Upper lobe of right lung (tissue), 1 donor: Measurements from ENCODE around the gene RASSF4. TPM values are rescaled to one million over a fixed set of nuclear protein-coding genes. Genes with fewer than 3 reads are reported as not detected.
A peak's percentile ranks its signal among the peaks of the same experiment; 100 is the strongest.

Experiments used
- ATAC-seq: fragments of 200-7000 bp; cut with Tn5 transposase; one replicate; pipeline ENCODE4 v1.9.1; 2020; ENCODE audit warnings: mild to moderate bottlenecking, moderate library complexity
- DNase-seq: peaks from one replicate; pipeline ENCODE4 v3.0.0-alpha.2; 2020
- H3K27ac ChIP-seq: fragments of 200-600 bp; one replicate; pipeline ENCODE4 v1.8.0; 2022
- H3K27me3 ChIP-seq: fragments of 200-600 bp; one replicate; pipeline ENCODE4 v1.8.0; 2022; ENCODE audit warnings: mild to moderate bottlenecking
- H3K36me3 ChIP-seq: fragments of 200-600 bp; one replicate; pipeline ENCODE4 v1.8.0; 2022
- H3K4me1 ChIP-seq: fragments of 200-600 bp; one replicate; pipeline ENCODE4 v1.8.0; 2022
- H3K4me3 ChIP-seq: fragments of 200-600 bp; one replicate; pipeline ENCODE4 v1.8.0; 2022; ENCODE audit warnings: mild to moderate bottlenecking
- H3K9me3 ChIP-seq: fragments of 200-600 bp; one replicate; pipeline ENCODE4 v1.8.0; 2022
- intact Hi-C: fragments of 100-400 bp; cut with DNase I; formaldehyde crosslinking; loops from one replicate; pipeline ENCODE4 v1.11.0; 2022
- total RNA-seq: library from RNA; stranded (reverse); fragmentation: NEBNext Ultra II Directional; extraction: Animal tissue kit (Norgen Biotek cat#: 25700); gene quantifications from one replicate; pipeline ENCODE4 v1.2.1, GENCODE V29; 2021
- TF ChIP-seq, protein P1 (sequence below): fragments of 200-600 bp; IDR thresholded peaks from one replicate; pipeline ENCODE4 v1.8.0; 2022; ENCODE audit warnings: antibody characterized with exemption
- donor health status: DM: no; HTN: yes; CAD: no; lungs with severe emphysema.

Gene RASSF4
- total RNA-seq, 1 donor from 2014 or later = 40.9 TPM

DNA sequence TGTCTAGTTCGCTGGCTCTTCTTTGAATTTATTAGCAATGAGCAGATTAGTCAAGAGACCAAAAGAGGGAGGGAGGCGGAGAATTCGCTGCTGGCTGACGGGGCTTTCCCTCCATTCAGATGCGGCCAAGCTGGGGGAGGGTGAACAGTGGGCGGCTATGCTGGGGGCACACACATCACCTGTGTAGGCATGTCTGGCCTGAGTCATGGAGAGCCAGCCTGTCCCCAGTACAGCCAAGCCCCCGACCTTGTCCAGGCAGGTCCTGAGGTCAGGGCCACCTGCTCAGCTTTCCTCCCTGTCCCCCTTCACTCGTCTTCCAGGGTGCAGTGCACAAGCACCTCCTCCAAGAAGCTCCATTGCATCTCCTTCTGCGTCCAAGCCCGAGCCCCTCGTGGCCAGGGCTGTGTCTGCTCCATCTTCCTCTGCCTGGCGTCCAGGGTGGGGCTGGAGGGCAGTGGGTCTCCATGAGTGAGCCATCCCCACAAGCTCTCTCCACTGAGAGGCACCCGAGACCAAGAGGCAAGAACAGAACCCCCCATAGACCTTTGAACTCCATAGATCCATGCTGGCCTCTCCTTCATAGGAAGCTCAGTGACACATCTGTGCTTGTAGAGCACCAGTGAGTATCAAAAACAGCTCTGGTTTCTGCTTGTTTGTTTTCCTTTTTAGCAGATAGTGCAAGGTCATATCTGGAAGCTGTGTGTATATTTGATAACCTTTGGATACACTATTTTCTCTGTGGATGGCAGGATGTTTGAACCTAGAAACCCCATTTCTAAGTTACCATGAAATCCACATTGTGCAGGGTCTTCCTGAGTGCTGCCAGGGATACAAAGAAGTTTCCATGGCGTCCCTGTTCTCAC, 20.9 kb downstream of the RASSF4 start:
- ATAC-seq (no peak), DNase-seq (no peak)
- Histone ChIP-seq H3K4me3 (no peak overlapping the region), H3K9me3 (no peaks in the 10 kb centered on the region), H3K36me3 (peaks cover 23% of the 10 kb centered on the region), H3K4me1 (peaks cover 74% of the 10 kb centered on the region), H3K27ac (peak overlapping the region; percentile 72), H3K27me3 (no peaks in the 10 kb centered on the region)
- intact Hi-C loops = no loop called here
- TF ChIP-seq, protein P1, sequence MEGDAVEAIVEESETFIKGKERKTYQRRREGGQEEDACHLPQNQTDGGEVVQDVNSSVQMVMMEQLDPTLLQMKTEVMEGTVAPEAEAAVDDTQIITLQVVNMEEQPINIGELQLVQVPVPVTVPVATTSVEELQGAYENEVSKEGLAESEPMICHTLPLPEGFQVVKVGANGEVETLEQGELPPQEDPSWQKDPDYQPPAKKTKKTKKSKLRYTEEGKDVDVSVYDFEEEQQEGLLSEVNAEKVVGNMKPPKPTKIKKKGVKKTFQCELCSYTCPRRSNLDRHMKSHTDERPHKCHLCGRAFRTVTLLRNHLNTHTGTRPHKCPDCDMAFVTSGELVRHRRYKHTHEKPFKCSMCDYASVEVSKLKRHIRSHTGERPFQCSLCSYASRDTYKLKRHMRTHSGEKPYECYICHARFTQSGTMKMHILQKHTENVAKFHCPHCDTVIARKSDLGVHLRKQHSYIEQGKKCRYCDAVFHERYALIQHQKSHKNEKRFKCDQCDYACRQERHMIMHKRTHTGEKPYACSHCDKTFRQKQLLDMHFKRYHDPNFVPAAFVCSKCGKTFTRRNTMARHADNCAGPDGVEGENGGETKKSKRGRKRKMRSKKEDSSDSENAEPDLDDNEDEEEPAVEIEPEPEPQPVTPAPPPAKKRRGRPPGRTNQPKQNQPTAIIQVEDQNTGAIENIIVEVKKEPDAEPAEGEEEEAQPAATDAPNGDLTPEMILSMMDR = no peak

DNA sequence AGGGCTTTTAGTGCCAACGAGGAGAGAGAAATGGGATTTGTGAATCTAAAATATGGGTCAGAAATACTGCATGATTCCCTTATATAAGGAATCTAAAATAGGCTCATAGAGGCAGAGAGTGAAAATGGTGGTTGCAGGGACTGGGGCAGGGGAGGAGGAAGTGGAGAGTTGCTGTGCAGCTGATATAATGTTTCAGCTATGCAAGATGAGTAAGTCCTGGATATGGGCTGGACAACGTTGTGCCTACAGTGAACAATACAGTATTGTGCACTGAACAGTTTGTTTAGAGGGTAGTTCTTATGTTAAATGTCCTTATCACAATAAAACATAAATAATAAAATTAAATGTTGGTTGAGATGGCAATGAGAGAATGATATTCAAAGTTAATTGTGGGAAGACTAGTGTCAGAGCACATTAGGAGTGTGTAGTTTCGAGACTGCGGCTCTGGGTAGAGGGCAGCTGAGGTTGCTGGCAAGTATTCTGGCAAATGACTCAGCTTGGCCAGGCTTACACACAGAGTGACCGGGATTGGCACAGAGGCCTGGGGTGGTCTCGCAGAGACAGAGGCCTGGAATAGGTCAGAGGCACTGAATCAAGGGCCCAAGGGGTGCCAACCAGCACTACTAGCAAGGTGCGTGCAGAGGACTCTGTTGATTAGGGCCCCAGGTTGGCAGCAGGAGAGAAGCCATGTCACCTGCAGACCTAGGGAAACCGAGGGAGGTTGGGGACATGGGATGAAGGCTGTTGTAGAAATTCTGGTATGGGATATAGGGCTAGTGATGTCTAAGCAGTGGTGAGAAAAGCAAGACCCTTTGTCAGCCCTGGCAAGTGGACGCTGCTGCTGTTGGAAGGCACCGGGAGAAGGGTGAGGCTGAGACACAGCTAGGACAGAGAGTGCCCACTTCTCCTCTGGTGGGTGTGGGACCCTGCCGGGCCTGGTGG, 21.8 kb downstream of the RASSF4 start:
- DNase-seq (no peak), ATAC-seq (no peak)
- peaks cover 20% of the 10 kb centered on the region for H3K36me3 ChIP-seq
- H3K4me3 ChIP-seq = no peak overlapping the region
- no peaks in the 10 kb centered on the region for H3K27me3 ChIP-seq
- peak overlapping the region; percentile 72 for H3K27ac ChIP-seq
- H3K9me3 ChIP-seq = no peaks in the 10 kb centered on the region
- TF ChIP-seq, protein P1 = no peak
- intact Hi-C loops = no loop called here
- peaks cover 69% of the 10 kb centered on the region for H3K4me1 ChIP-seq

DNA sequence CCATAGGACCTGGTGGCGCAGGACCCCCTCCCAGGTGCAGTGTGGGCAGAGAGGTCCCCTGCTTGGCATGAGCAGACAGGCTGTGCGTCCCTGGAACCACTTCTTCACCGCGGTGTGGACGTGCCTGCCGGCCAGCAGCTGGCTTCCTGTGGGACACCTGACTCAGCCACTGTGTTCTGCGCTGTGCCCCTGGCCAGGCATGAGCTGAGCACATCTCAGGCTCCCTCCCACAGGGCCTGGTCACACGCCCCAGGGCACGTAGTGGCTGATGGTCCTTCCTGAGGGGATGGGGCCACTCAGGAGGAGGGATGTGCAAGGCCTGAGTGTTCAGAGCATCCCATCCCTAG, 22.5 kb downstream of the RASSF4 start:
- Histone ChIP-seq H3K27ac (peak overlapping the region; percentile 72), H3K4me3 (no peak overlapping the region), H3K9me3 (no peaks in the 10 kb centered on the region), H3K36me3 (peaks cover 14% of the 10 kb centered on the region), H3K4me1 (peaks cover 71% of the 10 kb centered on the region), H3K27me3 (no peaks in the 10 kb centered on the region)
- DNase-seq (no peak), ATAC-seq (no peak)
- intact Hi-C loops = no loop called here
- TF ChIP-seq, protein P1 = no peak

DNA sequence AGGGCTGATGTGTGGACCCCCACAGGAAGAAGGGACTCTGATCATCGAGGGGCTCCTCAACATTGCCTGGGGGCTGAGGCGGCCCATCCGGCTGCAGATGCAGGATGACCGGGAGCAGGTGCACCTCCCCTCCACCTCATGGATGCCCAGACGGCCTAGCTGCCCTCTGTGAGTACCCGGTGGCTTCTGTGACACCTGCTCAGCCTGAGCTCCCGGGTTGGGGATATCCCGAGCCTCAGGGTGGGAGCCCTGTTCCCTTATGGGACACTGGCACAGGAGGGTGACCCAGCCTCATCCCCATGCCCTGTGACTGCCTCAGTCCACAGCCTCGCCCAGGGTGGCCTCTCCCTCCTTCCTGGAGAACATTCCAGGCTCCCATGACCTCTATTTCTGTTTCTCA, 22.9 kb downstream of the RASSF4 start:
- intact Hi-C loops = no loop called here
- TF ChIP-seq, protein P1 = no peak
- Histone ChIP-seq H3K27ac (peak overlapping the region; percentile 72), H3K4me3 (no peak overlapping the region), H3K27me3 (no peaks in the 10 kb centered on the region), H3K36me3 (peaks cover 10% of the 10 kb centered on the region), H3K4me1 (peaks cover 72% of the 10 kb centered on the region), H3K9me3 (no peaks in the 10 kb centered on the region)
- DNase-seq = no peak
- no peak for ATAC-seq

DNA sequence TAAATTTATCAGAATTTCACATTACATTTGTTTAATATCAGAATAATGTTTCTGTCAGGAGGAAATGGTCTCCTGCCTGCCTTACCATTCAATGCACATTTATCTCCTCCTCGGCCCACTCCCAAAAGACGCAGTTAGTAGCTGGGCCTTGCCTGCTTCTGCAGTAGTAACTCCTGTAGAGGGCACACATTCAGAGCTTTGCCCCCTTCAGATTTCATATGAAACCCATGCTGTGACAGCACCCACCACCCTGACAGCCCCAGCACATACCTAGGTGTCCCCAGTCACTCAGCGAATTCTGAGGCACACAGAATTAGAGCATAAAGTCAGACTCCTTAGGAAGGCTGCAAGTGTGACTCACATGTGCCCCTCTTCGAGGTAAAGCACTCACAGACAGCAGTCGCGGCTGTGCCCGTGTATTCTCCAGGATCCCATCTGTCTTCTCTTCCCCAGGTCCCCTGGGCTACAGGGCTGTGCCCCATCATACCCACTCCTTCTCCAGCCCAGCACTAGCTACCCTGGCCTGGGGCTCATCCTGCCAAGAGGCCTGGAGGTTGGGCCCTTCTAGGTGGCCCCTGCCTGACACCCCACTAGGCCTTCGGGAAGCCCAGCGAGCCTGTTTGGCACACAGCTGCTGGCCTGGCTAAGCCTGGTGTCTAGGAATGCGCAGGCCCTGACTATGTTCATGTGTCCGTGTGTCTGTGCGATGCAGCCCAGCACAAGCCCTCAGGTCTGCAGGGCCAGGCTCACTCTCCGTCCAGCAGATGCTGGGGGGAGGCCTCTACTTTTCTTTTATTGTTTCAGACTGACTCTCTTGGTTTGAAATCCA, 23.7 kb downstream of the RASSF4 start:
- H3K9me3 ChIP-seq = no peaks in the 10 kb centered on the region
- TF ChIP-seq, protein P1 = no peak
- H3K27ac ChIP-seq = peak overlapping the region; percentile 68
- H3K36me3 ChIP-seq = peaks cover 7% of the 10 kb centered on the region
- peaks cover 66% of the 10 kb centered on the region for H3K4me1 ChIP-seq
- no peaks in the 10 kb centered on the region for H3K27me3 ChIP-seq
- intact Hi-C loops = no loop called here
- ATAC-seq (no peak), DNase-seq (no peak)
- H3K4me3 ChIP-seq = no peak overlapping the region
